H1 (cell line): Measurements from ENCODE around the gene TAF6. TPM values are rescaled to one million over a fixed set of nuclear protein-coding genes. Genes with fewer than 3 reads are reported as not detected.

Experiments
- CTCF ChIA-PET: fragments of 300-600 bp; sonication (Branson Sonifier 250); formaldehyde crosslinking; loops from one replicate; lab custom pipeline; 2021; ENCODE audit not compliant: partially characterized antibody; lab: Charles Lee
- POLR2A ChIA-PET: fragments of 300-600 bp; sonication (Branson Sonifier 250); formaldehyde crosslinking; loops from one replicate; lab custom pipeline; 2021; ENCODE audit warnings: inconsistent platforms; ENCODE audit not compliant: partially characterized antibody; lab: Charles Lee
- DNase-seq, 2 experiments: peaks; one replicate each; pipeline versions ENCODE4 v3.0.0 to v3.0.0-alpha.2; 2010 to 2022; ENCODE audit warnings: low spot score in 2 of 2, low read depth in 1 of 2, mixed read lengths in 1 of 2
- FAIRE-seq: peaks from 2 replicates; lab custom pipeline; 2011; peaks lifted over from hg19 to GRCh38; lab: Jason Lieb, UNC
- H2AFZ ChIP-seq: 2 replicates; pipeline ENCODE4 v1.8.1; 2012; ENCODE audit warnings: low read length, inconsistent platforms
- H2AK5ac ChIP-seq: 2 replicates; pipeline ENCODE4 v1.6.1; 2013; ENCODE audit warnings: low read depth, low read length
- H2BK120ac ChIP-seq: replicated peaks from 2 replicates; pipeline ENCODE3; 2013; ENCODE audit warnings: low read depth, low read length, inconsistent platforms
- H2BK12ac ChIP-seq: 2 replicates; pipeline ENCODE4 v1.6.1; 2013; ENCODE audit warnings: low read depth, low read length
- H2BK15ac ChIP-seq: 2 replicates; pipeline ENCODE4 v1.6.1; 2013; ENCODE audit warnings: low read length
- H2BK20ac ChIP-seq: 2 replicates; pipeline ENCODE4 v1.6.1; 2013; ENCODE audit warnings: low read length
- H2BK5ac ChIP-seq: 2 replicates; pipeline ENCODE4 v1.6.1; 2013; ENCODE audit warnings: low read depth, low read length
- H3K14ac ChIP-seq: 2 replicates; pipeline ENCODE4 v1.6.1; 2013; ENCODE audit warnings: inconsistent platforms; ENCODE audit not compliant: insufficient read length
- H3K18ac ChIP-seq: 2 replicates; pipeline ENCODE4 v1.6.1; 2013; ENCODE audit warnings: low read length; ENCODE audit errors: extremely low read depth
- H3K23ac ChIP-seq: 2 replicates; pipeline ENCODE4 v1.6.1; 2013; ENCODE audit warnings: inconsistent platforms; ENCODE audit not compliant: insufficient read length
- H3K23me2 ChIP-seq: 2 replicates; pipeline ENCODE4 v1.6.1; 2013; ENCODE audit warnings: low read depth, low read length
- H3K27ac ChIP-seq: 2 replicates; pipeline ENCODE4 v1.6.1; 2011; ENCODE audit warnings: low read depth, low read length, inconsistent platforms
- H3K27me3 ChIP-seq, 4 experiments: replicated peaks in 1 of 4; 1 replicate in 1 of 4; 2 replicates in 3 of 4; pipeline versions ENCODE4 v1.6.1 to v1.8.1; 2011 to 2013; ENCODE audit warnings: low read length in 3 of 4, mild to moderate bottlenecking in 3 of 4, inconsistent platforms in 2 of 4, mixed read lengths in 2 of 4, moderate library complexity in 1 of 4; ENCODE audit not compliant: control insufficient read depth in 3 of 4, insufficient read depth in 3 of 4; ENCODE audit errors: extremely low read depth in 1 of 4
- H3K36me3 ChIP-seq, 4 experiments: 2 replicates each; pipeline versions ENCODE4 v1.6.1 to v1.8.1; 2011 to 2013; ENCODE audit warnings: mild to moderate bottlenecking in 4 of 4, low read length in 3 of 4, moderate library complexity in 2 of 4, control low read depth in 1 of 4, inconsistent platforms in 1 of 4; ENCODE audit not compliant: insufficient read depth in 4 of 4, control insufficient read depth in 2 of 4
- H3K4ac ChIP-seq: replicated peaks from 2 replicates; pipeline ENCODE3; 2013; ENCODE audit warnings: low read length, low read depth, mixed read lengths, inconsistent platforms; ENCODE audit not compliant: insufficient read length
- H3K4me1 ChIP-seq, 4 experiments: replicated peaks in 1 of 4; 1 replicate in 1 of 4; 2 replicates in 3 of 4; pipeline versions ENCODE4 v1.6.1 to v1.8.1; 2011 to 2013; ENCODE audit warnings: low read length in 3 of 4, inconsistent platforms in 2 of 4, mixed read lengths in 1 of 4; ENCODE audit not compliant: insufficient read depth in 4 of 4, control insufficient read depth in 3 of 4
- H3K4me2 ChIP-seq, 2 experiments: 2 replicates each; pipeline versions ENCODE4 v1.6.1 to v1.8.1; 2011 to 2013; ENCODE audit warnings: low read depth in 2 of 2, low read length in 2 of 2, control low read depth in 1 of 2, inconsistent platforms in 1 of 2, mild to moderate bottlenecking in 1 of 2; ENCODE audit not compliant: insufficient read depth in 1 of 2
- H3K4me3 ChIP-seq, 4 experiments: fragments of 200-600, 300-600 bp in 1 of 4; sonication (generic), shearing (Covaris generic), sonication (Bioruptor Twin) in 1 of 4; 2 replicates each; pipeline versions ENCODE4 v1.5.1 to v1.8.1; 2011 to 2016; ENCODE audit warnings: low read length in 4 of 4, low read depth in 3 of 4, control low read depth in 2 of 4, inconsistent platforms in 2 of 4, mild to moderate bottlenecking in 2 of 4, mixed read lengths in 1 of 4, moderate library complexity in 1 of 4; ENCODE audit not compliant: insufficient read depth in 2 of 4; ENCODE audit errors: extremely low read depth in 1 of 4
- H3K56ac ChIP-seq: replicated peaks from 2 replicates; pipeline ENCODE3; 2013; ENCODE audit warnings: low read depth, mild to moderate bottlenecking, mixed read lengths, low read length, inconsistent platforms; ENCODE audit not compliant: insufficient read length
- H3K79me1 ChIP-seq: 2 replicates; pipeline ENCODE4 v1.6.1; 2013; ENCODE audit warnings: low read depth, low read length, control low read depth
- H3K79me2 ChIP-seq, 2 experiments: 2 replicates each; pipeline versions ENCODE4 v1.6.1 to v1.8.1; 2012 to 2013; ENCODE audit warnings: low read length in 2 of 2, mild to moderate bottlenecking in 2 of 2, inconsistent platforms in 1 of 2; ENCODE audit not compliant: insufficient read depth in 2 of 2, control insufficient read depth in 1 of 2
- H3K9ac ChIP-seq, 4 experiments: replicated peaks in 1 of 4; 1 replicate in 1 of 4; 2 replicates in 3 of 4; pipeline versions ENCODE4 v1.6.1 to v1.8.1; 2011 to 2013; ENCODE audit warnings: low read depth in 3 of 4, low read length in 3 of 4, control low read depth in 2 of 4, mild to moderate bottlenecking in 2 of 4, moderate library complexity in 2 of 4, inconsistent platforms in 1 of 4; ENCODE audit errors: extremely low read depth in 1 of 4
- H3K9me3 ChIP-seq, 2 experiments: 2 replicates each; pipeline versions ENCODE4 v1.6.1 to v1.8.1; 2012 to 2013; ENCODE audit warnings: mild to moderate bottlenecking in 2 of 2, moderate library complexity in 2 of 2, control low read depth in 1 of 2, inconsistent platforms in 1 of 2, low read depth in 1 of 2, low read length in 1 of 2, mixed read lengths in 1 of 2; ENCODE audit not compliant: insufficient read depth in 2 of 2
- H4K20me1 ChIP-seq, 2 experiments: replicated peaks in 1 of 2; 2 replicates each; pipeline versions ENCODE3 to v1.8.1; 2011 to 2013; ENCODE audit warnings: inconsistent platforms in 2 of 2, low read length in 2 of 2, mild to moderate bottlenecking in 1 of 2; ENCODE audit not compliant: insufficient read depth in 2 of 2, control insufficient read depth in 1 of 2
- H4K5ac ChIP-seq: 2 replicates; pipeline ENCODE4 v1.6.1; 2013; ENCODE audit warnings: low read length, low read depth, mixed read lengths, inconsistent platforms; ENCODE audit not compliant: insufficient read length
- H4K8ac ChIP-seq: 2 replicates; pipeline ENCODE4 v1.8.0; 2013; ENCODE audit warnings: mild to moderate bottlenecking, moderate library complexity, low read length, inconsistent platforms; ENCODE audit not compliant: insufficient read depth; ENCODE audit errors: extremely low read depth
- H4K91ac ChIP-seq: replicated peaks from 2 replicates; pipeline ENCODE3; 2013; ENCODE audit warnings: low read length, mixed read lengths, inconsistent platforms; ENCODE audit not compliant: insufficient read length
- JUND ChIP-seq: IDR thresholded peaks from 2 replicates; pipeline ENCODE4 v1.6.1; 2011; ENCODE audit warnings: mild to moderate bottlenecking, improper control_type of control experiment, low read length
- NANOG ChIP-seq: IDR thresholded peaks from 2 replicates; pipeline ENCODE4 v1.6.1; 2011; ENCODE audit warnings: low read length, low read depth, mild to moderate bottlenecking, inconsistent platforms; ENCODE audit not compliant: insufficient read depth, poor library complexity, severe bottlenecking
- POU5F1 ChIP-seq: IDR thresholded peaks from 2 replicates; pipeline ENCODE4 v1.6.1; 2011; ENCODE audit warnings: low read depth, mild to moderate bottlenecking, low read length, moderate library complexity
- RAD21 ChIP-seq, 2 experiments: IDR thresholded peaks in 1 of 2; conservative IDR thresholded peaks in 1 of 2; 2 replicates each; pipeline ENCODE4 v1.6.1; 2011; ENCODE audit warnings: low read depth in 2 of 2, low read length in 2 of 2, improper control_type of control experiment in 1 of 2, inconsistent platforms in 1 of 2, mild to moderate bottlenecking in 1 of 2, moderate library complexity in 1 of 2
- TEAD4 ChIP-seq: IDR thresholded peaks from 2 replicates; pipeline ENCODE4 v1.6.1; 2012; ENCODE audit warnings: low read depth, low read length, inconsistent platforms, mixed read lengths
- WGBS, 2 experiments: shearing (Covaris generic) in 1 of 2; methylation state at CpG; one replicate each; pipeline versions ENCODE4 v1.1.6 to v1.1.7; 2013 to 2015; ENCODE audit warnings: low lambda C conversion rate in 2 of 2, mixed read lengths in 2 of 2, inconsistent platforms in 1 of 2, low coverage in 1 of 2, missing lambda C conversion rate in 1 of 2; ENCODE audit not compliant: insufficient replicate concordance in 2 of 2, insufficient coverage in 1 of 2, insufficient read length in 1 of 2; ENCODE audit errors: extremely low coverage in 1 of 2, missing lambda C conversion rate in 1 of 2; 5-methylcytosine and 5-hydroxymethylcytosine counted together
- polyA plus RNA-seq, 7 experiments: library from polyadenylated mRNA; depleted of rRNA in 3 of 7; stranded (reverse) in 5 of 7; unstranded in 2 of 7; fragments of >200 nt in 5 of 7; fragments of 200-250 nt in 2 of 7; gene quantifications; 1 replicate in 5 of 7; 2 replicates in 1 of 7; 4 replicates in 1 of 7; pipeline versions ENCODE4 v1.2.1 to v1.2.3, GENCODE V29; 2011 to 2013; ENCODE audit warnings: missing spikeins in 2 of 7, mixed read lengths in 2 of 7
- total RNA-seq: library from RNA; stranded (reverse); fragmentation: NEBNext Ultra II Directional; extraction: Animal tissue kit (Norgen Biotek cat#: 25700); gene quantifications from 2 replicates; pipeline ENCODE4 v1.2.1, GENCODE V29; 2021
- TF ChIP-seq, protein P1 (sequence below), 3 experiments: IDR thresholded peaks; 1 replicate in 2 of 3; 2 replicates in 1 of 3; pipeline versions ENCODE4 v1.5.1 to v1.6.1; 2011; ENCODE audit warnings: low read length in 3 of 3, mild to moderate bottlenecking in 3 of 3, inconsistent platforms in 2 of 3, low read depth in 1 of 3, moderate library complexity in 1 of 3; ENCODE audit not compliant: insufficient read depth in 1 of 3; ENCODE audit errors: control extremely low read depth in 1 of 3

TAF6 gene
- total and polyA plus RNA-seq, 2 of the 8 experiments (the other 6 are each of a cell fraction or from before 2014, with no cell fraction given): 66.7 to 101 TPM

- H3K79me2 ChIP-seq: no peaks in the 10 kb centered on the region
- H3K23ac ChIP-seq: no peak overlapping the region
- peaks cover 6 to 29% (median 16%) of the 10 kb centered on the region in 4 experiments for H3K36me3 ChIP-seq
- no peaks in the 10 kb centered on the region for H3K9me3 ChIP-seq
- no peak overlapping the region for H2BK20ac ChIP-seq
- no peaks in the 10 kb centered on the region for H3K27me3 ChIP-seq
- no peak for DNase-seq
- WGBS, 2 experiments: 81% methylated on average over 7 of the region's 7 CpGs; no CpG with 5 or more reads in 1 of the 2 experiments
- H2BK12ac ChIP-seq: no peak overlapping the region
- POLR2A ChIA-PET: interaction anchor here (0.8 to 9.9 kb wide), 8 partner anchors 9 to 64 kb away, joined by 3 to 145 read pairs (median 4); partner anchors contain the start of genes AP4M1, GAL3ST4, LAMTOR4 and MBLAC1
- no peak overlapping the region for H3K56ac ChIP-seq
- no peak overlapping the region for H2AK5ac ChIP-seq
- H3K14ac ChIP-seq: no peak overlapping the region
- peak overlapping the region; percentile 75 to 94; a peak in 2 of 4 replicates for H3K4me2 ChIP-seq
- no peak overlapping the region for H3K27ac ChIP-seq
- no peak overlapping the region for H4K91ac ChIP-seq
- no peaks in the 10 kb centered on the region; the same call in 1 of the 2 replicates for H3K79me1 ChIP-seq
- H4K5ac ChIP-seq: peak overlapping the region; percentile 11
- H2BK120ac ChIP-seq: no peak overlapping the region
- peaks cover 9 to 26% of the 10 kb centered on the region in 2 experiments for H4K20me1 ChIP-seq
- H3K23me2 ChIP-seq: peaks cover 6% of the 10 kb centered on the region
- H3K18ac ChIP-seq: no peak overlapping the region
- CTCF ChIA-PET: interaction anchor here (1.0 to 7.9 kb wide), 5 partner anchors 11 to 33 kb away, joined by 3 to 83 read pairs (median 3); partner anchors contain the start of gene LAMTOR4
- no peak overlapping the region for H3K9ac ChIP-seq
- peaks cover 0 to 15% (median 9%) of the 10 kb centered on the region in 4 experiments; a peak in 5 of 7 replicates for H3K4me1 ChIP-seq
- FAIRE-seq: no peak
- no peak for TF ChIP-seq NANOG
- 0 out of 4 replicates have a peak, but pooled peaks of 1 of the 2 experiments have one; percentile 1 for TF ChIP-seq RAD21 (IDR thresholded peaks at IDR 0.05 in 1 of 2, conservative IDR thresholded peaks at IDR 0.05 in 1 of 2; ENCODE audit: low read depth in 2 of 2, low read length in 2 of 2)
- TF ChIP-seq, protein P1, sequence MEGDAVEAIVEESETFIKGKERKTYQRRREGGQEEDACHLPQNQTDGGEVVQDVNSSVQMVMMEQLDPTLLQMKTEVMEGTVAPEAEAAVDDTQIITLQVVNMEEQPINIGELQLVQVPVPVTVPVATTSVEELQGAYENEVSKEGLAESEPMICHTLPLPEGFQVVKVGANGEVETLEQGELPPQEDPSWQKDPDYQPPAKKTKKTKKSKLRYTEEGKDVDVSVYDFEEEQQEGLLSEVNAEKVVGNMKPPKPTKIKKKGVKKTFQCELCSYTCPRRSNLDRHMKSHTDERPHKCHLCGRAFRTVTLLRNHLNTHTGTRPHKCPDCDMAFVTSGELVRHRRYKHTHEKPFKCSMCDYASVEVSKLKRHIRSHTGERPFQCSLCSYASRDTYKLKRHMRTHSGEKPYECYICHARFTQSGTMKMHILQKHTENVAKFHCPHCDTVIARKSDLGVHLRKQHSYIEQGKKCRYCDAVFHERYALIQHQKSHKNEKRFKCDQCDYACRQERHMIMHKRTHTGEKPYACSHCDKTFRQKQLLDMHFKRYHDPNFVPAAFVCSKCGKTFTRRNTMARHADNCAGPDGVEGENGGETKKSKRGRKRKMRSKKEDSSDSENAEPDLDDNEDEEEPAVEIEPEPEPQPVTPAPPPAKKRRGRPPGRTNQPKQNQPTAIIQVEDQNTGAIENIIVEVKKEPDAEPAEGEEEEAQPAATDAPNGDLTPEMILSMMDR (IDR thresholded peaks at IDR 0.05; ENCODE audit: control extremely low read depth in 1 of 3, insufficient read depth in 1 of 3, low read depth in 1 of 3, low read length in 3 of 3): peak in 2 of 3 experiments; percentile 22 to 32; a peak in 2 of 4 replicates
- no peak for TF ChIP-seq JUND
- no peak for TF ChIP-seq POU5F1
- TF ChIP-seq TEAD4: no peak
- H2BK15ac ChIP-seq: no peak overlapping the region
- H3K4me3 ChIP-seq: peak overlapping the region; percentile 57 to 88 (median 80); a peak in 5 of 8 replicates
- H2AFZ ChIP-seq: no peak overlapping the region
- H4K8ac ChIP-seq: no peak overlapping the region
- peak overlapping the region; percentile 84 for H3K4ac ChIP-seq
- H2BK5ac ChIP-seq: no peak overlapping the region
Measured at GRCh38 chr7:100159099-100159623, 40.0 kb upstream of the TAF6 start.
